NCI-H1694 (cell line): Measurements from ENCODE around the gene TRDN.
"Not testable (repeated sequence)": the region's sequence is repeated elsewhere in the genome, so short reads cannot be mapped to it uniquely, and the experiment has no call there.

ENCODE experiments used
- DNase-seq: peaks from one replicate; lab custom pipeline; 2025; lab: John Stamatoyannopoulos, UW

TRDN gene

DNA sequence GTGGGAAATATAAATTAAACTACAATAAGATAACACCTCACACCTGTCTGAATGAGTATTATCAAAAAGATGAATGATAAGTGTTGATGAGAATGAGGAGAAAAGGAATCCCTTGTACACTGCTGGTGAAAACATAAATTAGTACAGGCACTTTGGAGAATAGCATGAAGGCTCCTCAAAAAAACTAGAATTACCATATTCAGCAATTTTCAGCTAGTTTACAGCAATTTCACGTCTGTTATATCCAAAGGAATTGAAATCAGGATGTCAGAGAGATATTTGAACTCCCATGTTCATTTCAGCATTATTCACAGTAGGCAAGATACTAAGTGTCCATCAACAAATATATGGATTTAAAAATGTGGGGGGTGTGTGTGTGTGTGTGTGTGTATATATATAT is 348.1 kb downstream of the TRDN start:
- no peak for DNase-seq

DNA sequence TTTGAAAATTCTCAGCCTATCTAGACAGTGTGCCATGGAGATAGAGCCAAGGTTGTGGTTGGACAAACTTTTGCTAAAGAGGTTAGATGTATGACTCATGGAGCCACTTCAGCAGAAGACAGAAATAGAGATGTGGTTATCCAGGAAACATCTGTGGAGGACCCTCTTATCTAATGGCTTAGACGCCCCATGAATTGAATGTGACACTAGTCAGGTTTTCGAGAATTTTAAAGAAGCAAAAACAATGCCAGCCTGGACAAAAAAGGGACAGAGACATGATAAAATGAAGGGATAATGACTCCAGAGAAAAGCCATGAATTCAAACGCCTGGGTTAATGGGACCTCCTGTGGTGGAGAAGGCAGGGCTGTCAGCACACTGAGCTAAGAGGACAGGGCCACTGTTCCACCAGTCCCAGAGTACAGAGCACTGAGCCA is 360.2 kb downstream of the TRDN start:
- no peak for DNase-seq

DNA sequence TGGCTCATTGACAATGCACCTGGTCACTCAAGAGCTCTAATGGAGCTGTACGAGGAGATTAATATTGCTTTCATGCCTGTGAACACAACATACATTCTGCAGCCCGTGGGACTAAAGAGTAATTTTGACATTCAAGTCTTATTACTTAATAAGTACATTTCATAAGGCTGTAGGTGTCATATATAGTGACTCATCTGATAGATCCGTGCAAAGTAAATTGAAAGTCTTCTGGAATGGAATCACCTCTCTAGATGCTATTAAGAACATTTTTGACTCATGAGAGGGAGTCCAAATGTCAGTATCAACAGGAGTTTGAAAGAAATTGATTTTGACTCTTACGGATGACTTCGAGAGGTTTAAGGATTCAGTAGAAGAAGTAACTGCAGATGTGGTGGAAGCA is 372.8 kb downstream of the TRDN start:
- DNase-seq, result no peak

DNA sequence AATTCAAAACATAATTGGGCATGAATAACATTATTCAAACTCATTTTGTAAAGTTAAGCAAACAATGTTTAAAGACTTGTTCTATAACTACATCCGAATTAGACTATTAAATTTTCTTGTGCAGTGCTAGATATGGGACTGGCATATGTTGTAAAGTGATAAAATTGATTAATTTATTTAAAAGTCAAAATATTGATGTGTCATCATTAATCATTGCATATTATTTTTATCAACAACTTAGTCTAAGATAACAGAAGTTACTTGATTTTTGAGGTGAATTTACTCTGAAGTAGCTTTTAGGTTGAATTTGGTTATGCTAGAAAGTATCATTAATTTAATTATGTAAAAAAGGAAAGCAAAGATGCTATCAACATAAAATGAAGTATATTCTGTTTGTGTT is 396.1 kb downstream of the TRDN start:
- DNase-seq, result no peak

DNA sequence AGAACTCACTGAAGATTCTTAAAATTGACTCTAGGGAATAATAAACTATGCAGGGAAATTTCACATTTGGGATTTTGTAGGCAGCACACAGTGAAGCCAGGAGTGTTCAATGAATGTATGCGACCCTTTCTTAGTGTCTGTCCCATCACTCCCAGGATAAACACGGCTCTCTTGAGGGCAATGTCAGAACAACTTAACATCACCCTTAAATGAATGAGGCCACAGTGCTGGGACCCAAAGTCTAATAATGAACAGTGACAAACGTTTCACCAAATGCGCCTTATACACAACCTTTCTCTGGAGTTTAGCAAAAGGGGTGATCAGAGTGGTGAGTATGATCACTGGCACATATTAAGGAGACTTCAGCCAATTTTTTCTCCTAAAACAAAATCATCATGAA is 403.4 kb downstream of the TRDN start:
- no peak for DNase-seq

DNA sequence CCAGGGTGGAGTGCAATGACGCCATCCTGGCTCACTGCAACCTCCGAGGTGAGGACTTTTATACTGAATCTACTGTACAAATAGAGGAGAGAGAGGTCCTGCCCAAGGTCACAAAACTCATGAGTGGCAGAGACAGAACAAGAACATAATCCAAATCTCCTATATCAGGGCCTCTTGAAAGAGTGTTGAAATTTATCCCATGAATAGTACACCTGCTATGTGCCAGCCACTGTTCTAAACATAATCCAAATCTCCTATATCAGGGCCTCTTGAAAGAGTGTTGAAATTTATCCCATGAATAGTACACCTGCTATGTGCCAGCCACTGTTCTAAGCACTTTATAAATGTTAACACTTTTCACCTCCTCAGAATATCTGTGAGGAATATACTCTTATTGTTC is 409.0 kb downstream of the TRDN start:
- DNase-seq, result not testable (repeated sequence)

DNA sequence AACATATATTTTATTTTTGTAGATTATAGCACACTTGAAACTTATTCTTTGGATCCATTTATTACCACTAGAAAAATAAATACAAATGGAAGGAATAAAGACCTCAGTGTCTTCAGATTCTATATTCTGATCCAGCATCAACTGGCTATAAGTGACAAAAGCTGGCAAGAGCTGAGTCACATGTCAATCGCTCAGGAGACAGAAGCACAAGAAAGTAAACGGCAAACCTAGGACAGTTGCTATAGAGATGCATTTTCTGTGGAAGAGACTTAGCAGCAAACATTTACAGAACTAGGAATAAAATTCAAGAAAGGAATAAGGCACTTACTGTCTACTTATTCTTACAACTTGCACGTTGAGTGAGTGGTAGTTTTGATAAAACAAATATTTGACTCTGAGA is 410.4 kb downstream of the TRDN start:
- no peak for DNase-seq

DNA sequence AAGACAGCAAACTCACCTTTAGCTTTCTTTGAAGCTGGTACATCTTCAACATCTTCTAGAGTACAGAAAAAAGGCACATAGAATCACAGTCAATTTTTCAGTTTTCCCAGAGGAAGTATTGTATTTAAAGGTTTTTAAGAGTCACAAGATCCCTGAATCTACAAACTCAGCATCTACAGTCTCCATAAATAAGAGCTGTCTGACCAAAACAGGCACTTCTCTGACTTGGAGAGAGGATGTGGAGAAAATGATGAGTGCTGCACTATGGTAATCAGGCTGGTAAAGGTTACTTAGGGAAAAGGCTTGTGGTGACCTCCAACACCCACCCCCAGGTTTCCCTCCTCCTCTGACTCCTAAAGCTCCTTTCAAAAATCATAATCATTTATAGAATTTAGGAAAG is 412.7 kb downstream of the TRDN start:
- no peak for DNase-seq

DNA sequence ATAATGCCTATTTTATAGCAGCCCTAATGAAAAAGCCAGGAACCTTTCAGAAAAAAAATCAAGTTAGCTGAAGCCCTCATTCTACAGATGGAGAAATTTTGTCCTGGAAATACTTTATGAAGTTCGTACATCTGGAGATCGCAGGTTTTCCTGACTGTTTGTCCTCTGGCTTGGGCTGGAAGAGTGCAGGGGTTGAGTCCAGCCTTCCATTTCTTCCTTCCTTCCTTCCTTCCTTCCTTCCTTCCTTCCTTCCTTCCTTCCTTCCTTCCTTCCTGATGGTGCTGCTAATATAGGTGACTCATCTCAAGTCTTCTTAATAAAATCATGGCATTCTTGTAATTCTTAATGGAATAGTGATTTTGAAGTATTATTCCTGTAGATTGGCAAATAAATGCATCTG is 413.3 kb downstream of the TRDN start:
- DNase-seq, result no peak

DNA sequence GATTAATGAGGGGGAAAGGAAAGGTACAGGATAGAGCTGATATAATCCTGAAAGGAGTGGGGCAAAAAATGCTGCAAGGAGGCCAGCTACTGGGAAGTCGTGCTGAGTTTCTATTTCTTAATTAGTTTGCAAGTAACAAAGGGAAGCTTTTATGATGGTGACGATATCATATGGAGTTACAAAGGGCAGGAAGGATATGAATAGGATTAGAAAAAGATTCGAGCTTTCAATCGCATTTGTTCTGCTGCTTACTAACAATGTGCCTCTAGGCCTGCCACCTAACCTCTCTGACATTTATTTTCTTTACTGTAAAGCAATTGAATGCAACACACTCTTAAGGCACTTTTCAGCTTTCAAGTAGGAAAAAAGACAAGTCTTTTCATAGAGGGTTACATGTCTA is 421.5 kb downstream of the TRDN start:
- no peak for DNase-seq

DNA sequence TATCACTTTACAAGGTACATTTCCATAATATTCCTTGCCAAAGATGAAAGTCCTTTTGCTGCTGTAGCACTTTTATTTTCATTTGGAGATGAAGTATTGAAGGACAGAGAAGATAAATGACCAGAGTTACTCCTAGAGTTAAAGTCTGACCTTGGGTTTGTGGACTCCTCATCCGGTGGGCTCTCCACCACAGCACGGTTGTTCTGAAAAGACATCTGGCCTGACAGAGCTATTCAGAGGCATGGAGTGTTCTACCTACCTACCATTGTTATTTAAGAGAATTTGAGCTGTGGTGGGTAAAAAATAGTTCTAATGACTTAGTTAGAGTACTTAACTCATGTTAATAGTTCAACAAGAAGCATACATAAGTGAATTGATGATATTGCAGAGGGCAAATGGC is 422.3 kb downstream of the TRDN start:
- DNase-seq, result no peak

DNA sequence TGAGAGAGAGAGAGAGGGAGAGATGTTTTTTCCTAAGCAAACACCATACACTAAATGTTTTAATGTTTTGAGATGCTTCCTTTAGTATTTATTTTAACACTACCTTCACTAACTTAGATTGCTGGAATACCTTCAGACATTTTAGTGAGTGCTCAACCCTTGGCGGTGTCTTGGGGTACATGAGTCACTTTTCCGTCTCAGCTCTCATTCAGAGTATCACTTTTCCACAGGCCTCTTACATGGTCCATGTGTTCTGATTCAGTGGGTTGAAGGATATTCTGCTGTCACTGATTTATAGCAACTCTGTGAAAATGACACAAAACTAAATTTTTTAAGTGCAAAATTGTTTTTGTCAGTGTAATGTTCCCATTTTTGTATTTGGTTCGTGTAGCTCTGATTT is 422.8 kb downstream of the TRDN start:
- DNase-seq, result no peak

DNA sequence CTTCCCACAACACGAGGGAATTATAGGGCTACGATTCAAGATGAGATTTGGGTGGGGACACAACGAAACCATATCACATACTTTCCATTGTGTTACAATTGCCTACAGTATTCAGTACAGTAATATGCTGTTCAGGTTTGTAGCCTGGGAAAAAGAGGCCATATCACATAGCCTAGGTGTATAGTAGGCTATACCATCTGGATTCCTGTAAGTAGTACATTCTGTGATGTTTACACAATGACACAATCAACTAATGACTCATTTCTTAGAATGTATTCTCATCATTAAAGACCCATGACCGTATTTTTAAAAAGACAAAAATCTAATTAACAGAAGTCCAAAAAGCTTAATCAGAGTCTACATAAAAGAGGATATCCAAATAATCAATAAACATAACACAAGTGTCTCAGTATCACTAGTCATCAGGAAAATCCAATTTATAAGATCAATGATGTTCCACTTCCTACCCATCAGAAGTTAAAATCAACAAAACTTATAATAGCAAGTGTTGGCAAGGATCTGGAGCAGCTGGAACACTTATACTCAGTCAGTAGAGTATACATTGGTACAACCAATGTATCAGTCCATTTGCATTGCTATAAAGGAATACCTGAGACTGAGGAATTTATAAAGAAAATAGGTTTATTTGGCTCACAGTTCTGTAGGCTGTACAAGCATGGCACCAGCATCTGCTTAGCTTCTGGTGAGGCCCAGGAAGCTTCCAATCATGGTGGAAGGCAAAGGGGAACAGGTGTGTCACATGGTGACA is 424.8 kb downstream of the TRDN start:
- no peak for DNase-seq

DNA sequence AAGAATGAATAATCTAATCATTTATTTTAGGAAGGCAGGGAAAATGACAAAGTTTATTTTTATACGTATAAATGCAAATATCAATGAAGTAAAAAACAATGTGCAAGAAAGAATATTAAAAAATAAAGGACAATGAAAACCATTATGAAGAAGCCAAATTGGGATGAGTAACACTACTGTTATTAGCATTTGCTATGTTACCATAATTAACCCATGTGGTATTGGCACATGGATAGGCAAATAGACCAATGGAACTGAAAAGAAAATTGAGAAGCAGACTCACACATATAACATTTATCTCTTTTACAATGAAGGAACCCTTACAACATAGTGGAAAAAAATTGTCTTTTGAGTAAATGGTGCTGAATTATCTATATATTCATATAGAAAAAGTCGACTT is 426.1 kb downstream of the TRDN start:
- DNase-seq, result no peak

DNA sequence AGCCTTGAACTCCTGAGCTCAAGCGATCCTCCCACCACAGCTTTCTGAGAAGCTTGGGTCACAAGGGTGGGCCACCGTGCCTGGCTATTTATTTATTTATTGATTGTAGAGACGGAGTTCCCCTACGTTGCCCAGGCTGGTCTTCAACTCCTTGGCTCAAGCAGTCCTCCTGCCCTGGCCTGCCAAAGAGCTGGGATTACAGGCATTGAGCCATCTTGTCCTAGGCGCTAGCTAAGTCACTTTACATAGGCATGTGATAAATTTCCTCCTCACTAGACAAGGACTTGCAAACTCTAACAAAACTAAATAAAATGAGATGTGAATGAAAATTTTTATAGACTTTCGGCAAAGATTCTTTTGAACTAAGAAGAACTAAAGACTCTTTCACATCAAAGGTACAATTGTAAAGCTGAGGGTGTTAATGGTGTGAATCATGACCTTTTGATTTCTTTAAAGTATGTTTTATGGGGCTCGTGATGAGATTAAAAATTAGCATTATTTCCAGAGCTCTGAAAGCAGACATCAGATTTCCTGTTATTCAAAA is 428.7 kb downstream of the TRDN start:
- DNase-seq, result no peak

DNA sequence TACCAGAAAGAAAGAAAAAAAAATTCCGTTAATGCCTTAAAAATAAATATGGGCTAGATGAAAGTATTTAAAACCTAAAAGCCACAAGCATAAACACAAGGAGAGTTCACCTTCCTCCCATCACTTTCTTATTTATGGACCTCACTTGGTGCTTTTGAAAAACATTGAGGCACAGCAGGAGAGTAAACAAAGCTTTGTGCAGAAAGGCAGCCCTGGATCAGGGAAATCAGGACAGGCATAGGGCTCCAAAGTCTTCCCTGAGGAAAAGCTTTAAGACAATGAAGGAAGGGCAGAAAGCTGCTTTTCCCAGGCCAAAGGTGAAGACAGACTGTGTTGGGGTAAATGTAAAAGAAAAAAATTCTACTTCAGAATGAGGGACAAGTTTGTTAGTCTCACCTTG is 432.8 kb downstream of the TRDN start:
- no peak for DNase-seq

DNA sequence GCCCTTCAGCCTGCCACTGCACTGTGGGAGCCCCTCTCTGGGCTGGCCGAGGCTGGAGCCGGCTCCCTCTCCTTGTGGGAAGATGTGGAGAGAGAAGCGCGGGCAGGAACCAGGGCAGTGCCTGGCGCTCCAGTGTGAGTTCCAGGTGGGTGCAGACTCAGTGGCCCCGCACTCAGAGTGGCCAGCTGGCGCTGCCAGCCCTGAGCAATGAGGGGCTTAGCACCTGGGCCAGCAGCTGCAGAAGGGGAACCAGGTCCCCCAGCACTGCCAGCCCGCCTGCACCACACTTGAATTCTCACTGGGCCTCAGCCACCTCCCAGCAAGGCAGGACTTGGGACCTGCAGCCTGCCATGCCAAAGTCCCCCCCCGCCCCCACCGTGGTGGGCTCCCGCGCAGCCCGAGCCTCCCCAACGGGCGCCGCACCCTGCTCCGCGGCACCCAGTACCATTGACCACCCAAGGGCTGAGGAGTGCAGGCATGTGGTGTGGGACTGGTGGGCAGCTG is 434.8 kb downstream of the TRDN start:
- DNase-seq, result no peak

DNA sequence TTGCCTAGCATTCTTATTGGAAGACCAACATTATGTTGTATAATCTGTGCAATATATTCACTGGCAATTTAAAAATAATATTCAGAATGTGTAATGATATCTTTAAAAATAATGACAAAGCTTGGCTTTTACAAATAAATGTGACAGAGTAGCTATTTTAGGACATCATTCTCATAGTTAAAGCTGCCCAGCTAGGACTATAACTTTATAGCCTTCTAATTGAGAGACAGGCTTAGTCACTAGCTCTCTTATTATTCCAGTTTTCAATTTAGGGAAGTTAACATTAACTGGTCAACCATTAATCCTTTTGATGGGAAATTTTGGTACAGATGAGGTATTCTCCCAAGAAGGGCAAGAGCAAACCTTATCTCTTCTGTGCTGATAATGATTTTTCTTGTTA is 443.5 kb downstream of the TRDN start:
- DNase-seq, result no peak

DNA sequence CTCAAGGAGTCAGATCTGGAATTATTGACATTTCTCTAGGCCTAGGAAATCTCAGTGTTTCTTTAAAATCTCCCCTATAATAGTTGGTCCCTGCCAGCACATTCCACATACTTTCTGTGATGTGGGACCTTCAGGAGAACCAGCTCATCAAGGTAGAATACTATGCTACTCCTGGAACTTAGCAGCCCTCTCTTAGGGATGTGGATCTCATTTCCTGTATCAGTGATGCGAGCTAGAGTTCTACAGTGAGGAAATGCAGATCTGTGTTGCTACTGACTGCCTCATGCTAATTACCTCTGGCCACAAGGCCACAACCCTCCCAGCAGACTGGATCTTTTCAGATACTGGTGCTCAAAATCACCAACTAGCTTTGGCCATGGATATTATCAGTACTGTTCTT is 446.9 kb downstream of the TRDN start:
- DNase-seq, result no peak

DNA sequence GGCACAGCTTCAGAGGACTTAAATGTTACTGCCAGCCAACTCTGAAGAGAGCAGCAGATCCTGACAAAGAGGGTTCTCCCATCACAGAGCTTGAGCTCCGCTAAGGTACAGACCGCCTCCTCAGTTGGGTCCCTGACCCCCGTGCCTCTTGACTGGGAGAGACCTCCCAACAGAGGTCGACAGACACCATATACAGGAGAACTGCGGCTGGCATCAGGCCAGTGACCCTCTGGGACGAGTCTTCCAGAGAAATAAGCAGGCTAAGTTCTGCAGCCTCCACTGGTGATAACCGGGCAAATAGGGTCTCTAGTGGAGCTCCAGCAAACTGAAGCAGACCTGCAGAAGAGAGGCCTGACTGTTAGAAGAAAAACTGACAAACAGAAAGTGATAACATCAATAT is 453.8 kb downstream of the TRDN start:
- no peak for DNase-seq

DNA sequence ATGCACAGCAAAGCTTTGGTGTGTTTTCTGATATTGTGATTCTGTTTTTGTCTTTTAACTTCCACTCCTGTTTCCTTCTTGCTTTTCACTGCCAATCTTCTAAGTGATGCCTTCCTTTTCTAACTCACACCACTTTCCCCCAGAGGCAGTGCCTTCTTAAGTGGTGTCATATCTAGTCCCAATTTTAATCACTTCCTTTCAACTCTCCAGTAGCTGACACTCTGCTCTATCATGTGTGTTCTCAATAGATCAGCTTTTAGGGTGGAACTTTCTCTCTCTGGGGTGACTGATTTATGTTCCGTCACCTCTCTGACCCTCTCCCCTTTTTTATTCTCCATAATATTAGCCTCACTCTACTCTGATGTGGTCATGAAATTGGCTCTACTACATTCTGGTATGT is 460.0 kb downstream of the TRDN start:
- DNase-seq, result no peak

DNA sequence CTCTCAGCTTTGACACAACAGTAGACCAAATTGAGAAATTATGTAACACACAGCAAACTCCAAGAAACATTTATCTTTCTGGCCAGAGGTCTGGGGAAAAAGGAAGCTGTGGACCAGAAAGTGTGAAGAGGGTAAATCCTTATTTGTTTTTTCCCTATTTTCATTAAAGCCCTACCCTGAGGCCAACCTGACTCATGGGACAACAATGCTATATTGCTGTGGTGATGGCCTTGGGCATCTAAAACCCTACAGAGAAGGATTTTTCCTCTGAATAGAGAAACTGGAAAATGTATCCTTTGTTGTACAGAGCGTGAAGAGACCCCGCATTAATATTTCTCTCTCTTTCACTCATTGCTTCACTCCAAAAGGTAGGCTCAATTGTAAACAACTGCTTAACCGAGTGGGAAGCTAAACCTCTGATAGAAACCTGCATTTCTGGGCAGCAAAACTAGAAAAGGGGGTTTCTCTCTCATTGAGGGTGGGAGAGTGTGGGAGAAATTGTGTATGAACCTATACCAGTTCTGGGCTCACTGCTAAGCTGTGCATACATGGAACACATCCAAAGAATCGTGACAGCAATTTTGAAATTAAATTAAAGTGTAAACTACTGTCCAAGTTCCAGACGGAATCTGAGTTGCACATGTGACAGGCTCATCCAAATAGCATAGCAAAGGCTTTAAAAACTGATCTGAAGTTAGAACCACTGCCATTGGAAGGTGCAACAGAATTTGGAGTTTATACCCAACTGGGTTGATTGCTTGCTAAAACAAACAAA is 465.2 kb downstream of the TRDN start:
- DNase-seq, result no peak

DNA sequence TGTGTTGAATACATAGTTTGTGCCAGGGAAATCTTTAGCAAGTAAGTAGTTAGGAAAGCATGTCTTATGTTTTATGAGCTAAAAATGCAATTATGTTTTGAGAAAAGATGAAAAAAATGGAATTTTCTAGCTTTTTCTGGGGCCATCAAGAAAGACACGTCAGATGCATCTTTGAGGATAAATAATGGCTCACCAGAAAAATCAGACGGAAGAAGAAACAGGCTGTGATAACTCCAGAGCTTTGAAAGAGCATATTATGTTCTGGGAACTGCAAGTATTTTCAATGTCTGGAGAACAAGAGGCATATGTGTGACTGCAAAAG is 467.0 kb downstream of the TRDN start:
- DNase-seq, result no peak
